Spleen (tissue), 7 donors: ENCODE results near the gene KLF16.

Experiments
- POLR2A ChIP-seq, 3 donors: fragments of 450-650 bp; IDR thresholded peaks; one replicate each; pipeline ENCODE4 v1.5.1; 2017; ENCODE audit warnings: antibody characterized with exemption in 3 of 3, mild to moderate bottlenecking in 1 of 3
- POLR2AphosphoS5 ChIP-seq, 3 donors: sonication (generic); formaldehyde crosslinking; IDR thresholded peaks; one replicate each; pipeline ENCODE4 v1.5.1; 2017; ENCODE audit warnings: antibody characterized with exemption in 3 of 3
- TF ChIP-seq, protein P1 (sequence below), 11 experiments: fragments of 200-600 bp in 7 of 11; fragments of 450-650 bp in 4 of 11; sonication (generic) in 4 of 11; IDR thresholded peaks in 8 of 11; conservative IDR thresholded peaks in 3 of 11; 1 replicate in 7 of 11; 2 replicates in 4 of 11; pipeline versions ENCODE4 v1.4.0 to v1.8.0; 2016 to 2021; ENCODE audit warnings: antibody characterized with exemption in 11 of 11, inconsistent platforms in 4 of 11, mild to moderate bottlenecking in 1 of 11
- donor health status: DM: no; HTN: no; CAD: no; lungs with moderate emphysema.
- donor health status: DM: no; HTN: no; CAD: no.
- donor health status: DM: no; HTN: no; CAD: no.

DNA sequence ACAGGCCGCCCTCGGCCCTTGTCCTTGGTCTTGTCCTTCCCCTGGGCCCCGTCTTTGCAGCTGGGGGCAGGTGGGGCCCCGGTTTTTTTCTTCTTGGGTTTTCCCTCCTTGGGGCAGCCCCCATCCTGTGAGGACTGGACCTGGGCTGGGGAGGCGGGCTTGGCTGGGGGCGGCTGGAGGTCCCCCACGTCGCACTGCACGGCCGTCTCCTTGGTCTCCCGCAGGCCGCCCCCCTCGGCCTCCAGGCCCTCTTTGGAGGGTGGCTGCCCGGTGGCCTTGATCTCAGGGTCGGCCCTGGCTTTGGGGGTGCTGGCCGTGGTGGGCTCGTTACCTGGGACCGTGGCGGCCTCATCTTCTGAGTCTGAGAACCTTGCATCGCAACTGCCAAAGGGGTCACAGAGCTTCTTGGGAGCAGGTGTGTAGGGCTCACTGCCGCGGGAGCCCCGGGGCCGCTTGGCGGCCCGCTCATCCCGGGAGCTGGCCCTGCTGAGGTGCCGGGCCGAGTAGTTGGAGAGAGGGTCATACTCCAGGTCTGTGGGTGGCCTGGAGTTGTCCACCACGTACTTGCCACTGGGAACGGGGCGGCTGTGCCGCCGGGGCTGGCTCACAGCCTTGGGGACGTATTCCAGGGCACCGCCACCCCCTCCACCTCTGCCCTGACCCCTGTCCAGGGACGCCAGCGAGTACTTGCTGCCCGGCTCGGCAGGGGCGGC is 35.7 kb downstream of the KLF16 start:
- TF ChIP-seq, protein P1, sequence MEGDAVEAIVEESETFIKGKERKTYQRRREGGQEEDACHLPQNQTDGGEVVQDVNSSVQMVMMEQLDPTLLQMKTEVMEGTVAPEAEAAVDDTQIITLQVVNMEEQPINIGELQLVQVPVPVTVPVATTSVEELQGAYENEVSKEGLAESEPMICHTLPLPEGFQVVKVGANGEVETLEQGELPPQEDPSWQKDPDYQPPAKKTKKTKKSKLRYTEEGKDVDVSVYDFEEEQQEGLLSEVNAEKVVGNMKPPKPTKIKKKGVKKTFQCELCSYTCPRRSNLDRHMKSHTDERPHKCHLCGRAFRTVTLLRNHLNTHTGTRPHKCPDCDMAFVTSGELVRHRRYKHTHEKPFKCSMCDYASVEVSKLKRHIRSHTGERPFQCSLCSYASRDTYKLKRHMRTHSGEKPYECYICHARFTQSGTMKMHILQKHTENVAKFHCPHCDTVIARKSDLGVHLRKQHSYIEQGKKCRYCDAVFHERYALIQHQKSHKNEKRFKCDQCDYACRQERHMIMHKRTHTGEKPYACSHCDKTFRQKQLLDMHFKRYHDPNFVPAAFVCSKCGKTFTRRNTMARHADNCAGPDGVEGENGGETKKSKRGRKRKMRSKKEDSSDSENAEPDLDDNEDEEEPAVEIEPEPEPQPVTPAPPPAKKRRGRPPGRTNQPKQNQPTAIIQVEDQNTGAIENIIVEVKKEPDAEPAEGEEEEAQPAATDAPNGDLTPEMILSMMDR (IDR thresholded peaks at IDR 0.05 in 8 of 11, conservative IDR thresholded peaks at IDR 0.05 in 3 of 11), result no peak
- no peak for TF ChIP-seq POLR2A (IDR thresholded peaks at IDR 0.05)
- TF ChIP-seq POLR2AphosphoS5 (IDR thresholded peaks at IDR 0.05), result peak in 2 of 3 donors; percentile 8 to 40
